Measurements from ENCODE around the gene PLAU.
A peak's percentile ranks its signal among the peaks of the same experiment; 100 is the strongest.
"Not testable (repeated sequence)": the region's sequence is repeated elsewhere in the genome, so short reads cannot be mapped to it uniquely, and the experiment has no call there.

The PLAU gene

GRCh38 chr10:73894245-73894971, 16.5 kb upstream of the PLAU start:
- Histone ChIP-seq H3K27me3 (no peaks in the 10 kb centered on the region), H3K36me3 (no peaks in the 10 kb centered on the region), H3K4me1 (peaks cover 30% of the 10 kb centered on the region), H3K4me3 (no peak overlapping the region), H3K9me3 (no peaks in the 10 kb centered on the region), H4K20me1 (no peaks in the 10 kb centered on the region), H3K9ac (no peak overlapping the region), H3K4me2 (peak overlapping the region; percentile 36), H3K27ac (no peak overlapping the region)
- no peak for TF ChIP-seq Cebpa-rat (IDR thresholded peaks at IDR 0.05)

- not testable (repeated sequence) for H3K4me3 ChIP-seq
- H3K4me1 ChIP-seq, result peaks cover 29% of the 10 kb centered on the region
Observed at GRCh38 chr10:73895381-73895780, 15.6 kb upstream of the PLAU start.

GRCh38 chr10:73897693-73898092, 13.2 kb upstream of the PLAU start:
- peaks cover 20% of the 10 kb centered on the region for H3K4me1 ChIP-seq
- no peak overlapping the region for H3K4me2 ChIP-seq
- no peak overlapping the region for H3K4me3 ChIP-seq
- no peaks in the 10 kb centered on the region for H4K20me1 ChIP-seq
- H3K9ac ChIP-seq, result no peak overlapping the region
- no peaks in the 10 kb centered on the region for H3K36me3 ChIP-seq
- no peaks in the 10 kb centered on the region for H3K27me3 ChIP-seq
- TF ChIP-seq Cebpa-rat (IDR thresholded peaks at IDR 0.05), result no peak
- H3K27ac ChIP-seq, result no peak overlapping the region
- H3K9me3 ChIP-seq, result no peaks in the 10 kb centered on the region

More at GRCh38 chr10:73895381-73895780, 15.6 kb upstream of the PLAU start:
- H3K27me3 ChIP-seq, H3K27ac ChIP-seq, H3K9me3 ChIP-seq, H3K4me2 ChIP-seq, H4K20me1 ChIP-seq, H3K36me3 ChIP-seq, H3K9ac ChIP-seq: not testable (repeated sequence)

GRCh38 chr10:73898730-73899410, 12.1 kb upstream of the PLAU start:
- TF ChIP-seq Cebpa-rat (IDR thresholded peaks at IDR 0.05), result no peak
- H3K4me3 ChIP-seq, result no peak overlapping the region
- H3K9ac ChIP-seq, result no peak overlapping the region
- no peaks in the 10 kb centered on the region for H4K20me1 ChIP-seq
- H3K36me3 ChIP-seq, result no peaks in the 10 kb centered on the region
- H3K27me3 ChIP-seq, result no peaks in the 10 kb centered on the region
- no peak overlapping the region for H3K27ac ChIP-seq
- no peaks in the 10 kb centered on the region for H3K9me3 ChIP-seq
- H3K4me2 ChIP-seq, result 0 out of 2 replicates have a peak overlapping the region, but pooled peaks have one; percentile 28
- peaks cover 20% of the 10 kb centered on the region for H3K4me1 ChIP-seq

- Histone ChIP-seq H3K36me3 (no peaks in the 10 kb centered on the region), H3K9me3 (no peaks in the 10 kb centered on the region), H3K27me3 (no peaks in the 10 kb centered on the region), H3K4me1 (peaks cover 16% of the 10 kb centered on the region), H3K9ac (no peak overlapping the region), H4K20me1 (no peaks in the 10 kb centered on the region), H3K27ac (no peak overlapping the region), H3K4me3 (no peak overlapping the region), H3K4me2 (peak overlapping the region; percentile 28; the same call in 1 of the 2 replicates)
- TF ChIP-seq Cebpa-rat (IDR thresholded peaks at IDR 0.05), result no peak
Observed at GRCh38 chr10:73899423-73899822, 11.5 kb upstream of the PLAU start.

GRCh38 chr10:73900064-73900463, 10.9 kb upstream of the PLAU start:
- peak overlapping the region; percentile 28; the same call in 1 of the 2 replicates for H3K4me2 ChIP-seq

GRCh38 chr10:73901261-73901660, 9.7 kb upstream of the PLAU start:
- H3K4me3 ChIP-seq, result no peak overlapping the region
- TF ChIP-seq Cebpa-rat (IDR thresholded peaks at IDR 0.05), result no peak
- H3K27me3 ChIP-seq, result no peaks in the 10 kb centered on the region
- no peaks in the 10 kb centered on the region for H3K36me3 ChIP-seq
- H3K4me2 ChIP-seq, result no peak overlapping the region
- H4K20me1 ChIP-seq, result no peaks in the 10 kb centered on the region
- no peak overlapping the region for H3K9ac ChIP-seq
- H3K9me3 ChIP-seq, result no peaks in the 10 kb centered on the region
- no peak overlapping the region for H3K27ac ChIP-seq
- peaks cover 13% of the 10 kb centered on the region for H3K4me1 ChIP-seq

More at GRCh38 chr10:73900064-73900463, 10.9 kb upstream of the PLAU start:
- no peak for TF ChIP-seq Cebpa-rat (IDR thresholded peaks at IDR 0.05)
- no peak overlapping the region for H3K27ac ChIP-seq
- no peaks in the 10 kb centered on the region for H3K27me3 ChIP-seq
- no peaks in the 10 kb centered on the region for H3K36me3 ChIP-seq
- no peaks in the 10 kb centered on the region for H4K20me1 ChIP-seq
- no peak overlapping the region for H3K4me3 ChIP-seq
- H3K4me1 ChIP-seq, result peaks cover 13% of the 10 kb centered on the region
- H3K9ac ChIP-seq, result no peak overlapping the region
- H3K9me3 ChIP-seq, result no peaks in the 10 kb centered on the region

- H3K9ac ChIP-seq, result no peak overlapping the region
- H3K4me1 ChIP-seq, result peaks cover 21% of the 10 kb centered on the region
- no peaks in the 10 kb centered on the region for H3K36me3 ChIP-seq
- no peak for TF ChIP-seq Cebpa-rat (IDR thresholded peaks at IDR 0.05)
- no peaks in the 10 kb centered on the region for H3K9me3 ChIP-seq
- H3K27ac ChIP-seq, result no peak overlapping the region
- H3K4me3 ChIP-seq, result no peak overlapping the region
- H4K20me1 ChIP-seq, result no peaks in the 10 kb centered on the region
- H3K27me3 ChIP-seq, result no peaks in the 10 kb centered on the region
- H3K4me2 ChIP-seq, result no peak overlapping the region
Observed at GRCh38 chr10:73902351-73902750, 8.6 kb upstream of the PLAU start.

- peaks cover 39% of the 10 kb centered on the region for H3K4me1 ChIP-seq
Observed at GRCh38 chr10:73905256-73906020, 5.5 kb upstream of the PLAU start.

More at GRCh38 chr10:73905256-73906020, 5.5 kb upstream of the PLAU start:
- H4K20me1 ChIP-seq, result no peaks in the 10 kb centered on the region
- H3K4me3 ChIP-seq, result no peak overlapping the region
- H3K27ac ChIP-seq, result no peak overlapping the region
- no peaks in the 10 kb centered on the region for H3K27me3 ChIP-seq
- no peak for TF ChIP-seq Cebpa-rat (IDR thresholded peaks at IDR 0.05)
- H3K9me3 ChIP-seq, result no peaks in the 10 kb centered on the region
- no peak overlapping the region for H3K9ac ChIP-seq
- no peak overlapping the region for H3K4me2 ChIP-seq
- no peaks in the 10 kb centered on the region for H3K36me3 ChIP-seq
